Naive thymus-derived CD4-positive, alpha-beta T cell (primary cell): ENCODE measurements around the gene STARD8. TPM values are rescaled to one million over a fixed set of nuclear protein-coding genes. Genes with fewer than 3 reads are reported as not detected.

Source experiments
- ATAC-seq: fragments of 150-1000 bp; cut with Tn5 transposase; 2 replicates; pipeline ENCODE4 v1.10.0; 2021; ENCODE audit warnings: mild to moderate bottlenecking, moderate library complexity
- CTCF ChIA-PET: fragments of 350-600 bp; sonication (Branson Sonifier 250); formaldehyde crosslinking; loops from one replicate; lab custom pipeline; 2021; ENCODE audit warnings: antibody characterized with exemption; lab: Charles Lee
- POLR2A ChIA-PET: fragments of 350-600 bp; sonication (Branson Sonifier 250); formaldehyde crosslinking; loops from one replicate; lab custom pipeline; 2021; ENCODE audit warnings: antibody characterized with exemption, inconsistent platforms; lab: Charles Lee
- DNase-seq, 9 donors: peaks; one replicate each; pipeline versions ENCODE4 v3.0.0 to v3.0.0-alpha.2; 2020 to 2022; ENCODE audit warnings: mixed read lengths in 1 of 9
- H3K27ac ChIP-seq: one replicate; pipeline ENCODE4 v1.7.0; 2013; ENCODE audit warnings: mild to moderate bottlenecking, low read depth, low read length, moderate library complexity
- H3K27me3 ChIP-seq, 2 donors: one replicate each; pipeline ENCODE4 v1.7.0; 2013; ENCODE audit warnings: low read length in 2 of 2, mild to moderate bottlenecking in 2 of 2, moderate library complexity in 2 of 2; ENCODE audit not compliant: control insufficient read depth in 2 of 2, insufficient read depth in 2 of 2
- H3K36me3 ChIP-seq, 3 experiments: 1 replicate in 2 of 3; 2 replicates in 1 of 3; pipeline ENCODE4 v1.7.0; 2013; ENCODE audit warnings: low read length in 3 of 3, mild to moderate bottlenecking in 3 of 3, moderate library complexity in 1 of 3; ENCODE audit not compliant: insufficient read depth in 3 of 3, control insufficient read depth in 2 of 3
- H3K4me1 ChIP-seq, 2 donors: one replicate each; pipeline ENCODE4 v1.7.0; 2013; ENCODE audit warnings: low read length in 2 of 2, mild to moderate bottlenecking in 2 of 2, moderate library complexity in 1 of 2; ENCODE audit not compliant: control insufficient read depth in 2 of 2, insufficient read depth in 2 of 2
- H3K4me3 ChIP-seq: 2 replicates; pipeline ENCODE4 v1.7.0; 2013; ENCODE audit warnings: mild to moderate bottlenecking, low read length
- H3K9me3 ChIP-seq, 3 experiments: 1 replicate in 2 of 3; 2 replicates in 1 of 3; pipeline ENCODE4 v1.7.0; 2013; ENCODE audit warnings: low read length in 3 of 3; ENCODE audit not compliant: control insufficient read depth in 2 of 3
- H3K27ac Mint-ChIP-seq, 9 donors: one replicate each; pipeline ENCODE4 v1.8.0; 2020 to 2022; ENCODE audit warnings: mixed read lengths in 9 of 9, mild to moderate bottlenecking in 8 of 9, moderate library complexity in 5 of 9, inconsistent platforms in 2 of 9
- H3K27me3 Mint-ChIP-seq, 5 donors: one replicate each; pipeline ENCODE4 v1.8.0; 2021 to 2022; ENCODE audit warnings: mixed read lengths in 5 of 5, mild to moderate bottlenecking in 1 of 5
- H3K36me3 Mint-ChIP-seq, 5 donors: one replicate each; pipeline ENCODE4 v1.8.0; 2020 to 2022; ENCODE audit warnings: mixed read lengths in 5 of 5, mild to moderate bottlenecking in 3 of 5, inconsistent platforms in 1 of 5
- H3K4me1 Mint-ChIP-seq, 7 donors: one replicate each; pipeline ENCODE4 v1.8.0; 2020 to 2022; ENCODE audit warnings: mixed read lengths in 7 of 7, mild to moderate bottlenecking in 3 of 7, inconsistent platforms in 1 of 7
- H3K4me3 Mint-ChIP-seq, 10 donors: one replicate each; pipeline ENCODE4 v1.8.0; 2020 to 2022; ENCODE audit warnings: mild to moderate bottlenecking in 10 of 10, mixed read lengths in 10 of 10, moderate library complexity in 6 of 10, inconsistent platforms in 2 of 10
- H3K9me3 Mint-ChIP-seq, 11 donors: one replicate each; pipeline ENCODE4 v1.8.0; 2020 to 2022; ENCODE audit warnings: mixed read lengths in 11 of 11, mild to moderate bottlenecking in 4 of 11, inconsistent platforms in 1 of 11, moderate library complexity in 1 of 11
- intact Hi-C, 2 donors: fragments of 100-400 bp; cut with micrococcal nuclease; formaldehyde crosslinking; loops; one replicate each; pipeline ENCODE4 v1.15.1; 2023
- polyA plus RNA-seq, 2 donors: library from polyadenylated mRNA; unstranded; fragments of 300-500 nt; fragmentation: Illumina TruSeq; gene quantifications; one replicate each; pipeline ENCODE4 v1.2.3, GENCODE V29; 2021
- total RNA-seq, 6 experiments: library from RNA in 5 of 6; stranded (reverse) in 5 of 6; gene quantifications; 1 replicate in 5 of 6; 2 replicates in 1 of 6; pipeline ENCODE4 v1.2.3 and lab custom pipeline; 2021 to 2026

Gene STARD8
- total and polyA plus RNA-seq, 7 experiments from 2014 or later = 0.04 to 3.5 (median 0.62) TPM

DNA sequence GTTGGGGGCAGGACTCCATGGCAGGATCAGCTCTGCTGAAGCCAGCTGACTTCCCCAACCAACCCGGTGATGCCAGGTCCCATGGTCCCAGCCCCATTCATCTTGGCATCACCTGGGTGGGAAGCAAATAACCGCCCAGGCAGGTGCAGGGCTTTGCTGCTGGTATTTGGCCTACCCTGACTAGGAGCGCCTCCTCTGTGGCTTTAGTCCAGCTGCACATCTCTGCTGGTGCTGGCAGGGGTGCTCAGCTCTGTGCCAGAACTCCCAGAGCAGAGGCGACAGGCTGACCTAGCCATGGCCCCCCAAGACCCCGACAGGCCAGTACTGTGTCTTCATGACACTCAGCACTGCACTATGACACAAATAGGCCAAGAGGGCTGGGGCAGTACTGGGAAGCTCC lies 64.4 kb downstream of the STARD8 start:
- Mint-ChIP-seq H3K27ac (no peak overlapping the region), H3K36me3 (peaks cover 0 to 3% (median 0%) of the 10 kb centered on the region in 5 donors), H3K27me3 (no peaks in the 10 kb centered on the region), H3K4me1 (no peaks in the 10 kb centered on the region), H3K9me3 (no peaks in the 10 kb centered on the region), H3K4me3 (no peak overlapping the region)
- ChIA-PET POLR2A (no interaction called here), CTCF (no interaction called here)
- H3K9me3 ChIP-seq = no peaks in the 10 kb centered on the region
- intact Hi-C loops = loop anchor here in 1 of 2 donors (1.0 to 10.0 kb wide), 3 partner anchors 117 to 515 kb away; no protein-coding TSS in a partner anchor
- DNase-seq = no peak
- no peak overlapping the region for H3K4me3 ChIP-seq
- H3K36me3 ChIP-seq = no peaks in the 10 kb centered on the region
- no peaks in the 10 kb centered on the region for H3K27me3 ChIP-seq
- no peaks in the 10 kb centered on the region for H3K4me1 ChIP-seq
- ATAC-seq = no peak
- H3K27ac ChIP-seq = no peak overlapping the region

GRCh38 chrX:68714856-68715255 lies 67.4 kb downstream of the STARD8 start:
- H3K4me1 Mint-ChIP-seq = no peaks in the 10 kb centered on the region
- Histone ChIP-seq H3K27ac (no peak overlapping the region), H3K27me3 (no peaks in the 10 kb centered on the region), H3K4me3 (no peak overlapping the region), H3K36me3 (no peaks in the 10 kb centered on the region), H3K4me1 (no peaks in the 10 kb centered on the region), H3K9me3 (no peaks in the 10 kb centered on the region)
- ATAC-seq (no peak), DNase-seq (no peak)
- intact Hi-C loops = loop anchor here in 1 of 2 donors (10.0 kb wide), 1 partner anchor 120 kb away; no protein-coding TSS in a partner anchor
- ChIA-PET CTCF (no interaction called here), POLR2A (no interaction called here)
- H3K36me3 Mint-ChIP-seq = peaks cover 0 to 3% (median 0%) of the 10 kb centered on the region in 5 donors
- no peak overlapping the region for H3K4me3 Mint-ChIP-seq
- H3K27ac Mint-ChIP-seq = no peak overlapping the region
- no peaks in the 10 kb centered on the region for H3K27me3 Mint-ChIP-seq
- no peaks in the 10 kb centered on the region for H3K9me3 Mint-ChIP-seq

DNA sequence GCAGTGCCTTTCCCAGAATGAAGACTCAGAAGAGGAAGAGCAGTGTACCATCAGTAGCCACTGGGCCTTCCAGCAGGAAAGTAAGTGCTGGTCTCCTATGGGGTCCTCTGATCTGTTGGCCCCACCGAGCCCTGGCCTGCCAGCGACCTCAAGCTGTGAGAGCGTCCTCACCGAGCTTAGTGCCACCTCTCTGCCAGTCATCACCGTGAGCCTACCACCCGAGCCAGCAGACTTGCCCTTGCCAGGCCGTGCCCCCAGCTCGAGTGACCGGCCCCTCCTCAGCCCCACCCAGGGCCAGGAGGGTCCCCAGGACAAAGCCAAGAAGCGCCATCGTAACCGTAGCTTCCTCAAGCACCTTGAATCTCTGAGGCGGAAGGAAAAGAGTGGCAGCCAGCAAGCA lies 69.7 kb downstream of the STARD8 start:
- ATAC-seq (no peak), DNase-seq (no peak)
- H3K27me3 Mint-ChIP-seq = no peaks in the 10 kb centered on the region
- no peak overlapping the region for H3K4me3 ChIP-seq
- H3K27ac Mint-ChIP-seq = no peak overlapping the region
- H3K27ac ChIP-seq = no peak overlapping the region
- peaks cover 0 to 3% (median 0%) of the 10 kb centered on the region in 5 donors for H3K36me3 Mint-ChIP-seq
- H3K4me3 Mint-ChIP-seq = no peak overlapping the region
- H3K4me1 Mint-ChIP-seq = no peaks in the 10 kb centered on the region
- no peaks in the 10 kb centered on the region for H3K4me1 ChIP-seq
- H3K9me3 ChIP-seq = no peaks in the 10 kb centered on the region
- no peaks in the 10 kb centered on the region for H3K27me3 ChIP-seq
- H3K9me3 Mint-ChIP-seq = peaks cover 0 to 1% (median 0%) of the 10 kb centered on the region in 11 donors
- ChIA-PET CTCF (no interaction called here), POLR2A (no interaction called here)
- intact Hi-C loops = loop anchor here in 1 of 2 donors (10.0 kb wide), 1 partner anchor 122 kb away; no protein-coding TSS in a partner anchor
- H3K36me3 ChIP-seq = no peaks in the 10 kb centered on the region

DNA sequence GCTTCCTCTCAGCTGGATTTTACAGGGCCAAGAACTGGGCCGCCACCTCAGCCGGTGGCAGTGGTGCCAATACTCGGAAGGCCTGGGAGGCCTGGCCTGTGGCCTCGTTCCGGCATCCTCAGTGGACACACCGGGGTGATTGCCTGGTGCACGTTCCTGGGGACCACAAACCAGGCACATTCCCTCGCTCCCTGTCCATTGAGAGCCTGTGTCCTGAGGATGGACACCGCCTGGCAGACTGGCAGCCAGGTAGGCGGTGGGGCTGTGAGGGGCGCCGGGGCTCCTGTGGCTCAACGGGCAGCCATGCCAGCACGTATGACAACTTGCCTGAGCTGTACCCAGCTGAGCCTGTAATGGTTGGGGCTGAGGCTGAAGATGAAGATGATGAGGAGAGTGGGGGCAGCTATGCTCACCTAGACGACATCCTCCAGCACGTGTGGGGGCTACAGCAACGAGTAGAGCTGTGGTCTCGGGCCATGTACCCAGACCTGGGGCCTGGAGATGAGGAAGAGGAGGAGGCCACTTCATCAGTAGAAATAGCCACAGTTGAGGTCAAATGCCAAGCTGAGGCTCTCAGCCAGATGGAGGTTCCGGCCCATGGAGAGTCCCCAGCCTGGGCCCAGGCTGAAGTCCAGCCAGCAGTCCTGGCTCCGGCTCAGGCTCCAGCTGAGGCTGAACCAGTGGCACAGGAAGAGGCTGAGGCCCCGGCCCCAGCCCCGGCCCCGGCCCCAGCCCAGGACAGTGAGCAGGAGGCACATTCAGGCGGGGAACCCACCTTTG lies 70.4 kb downstream of the STARD8 start:
- DNase-seq (no peak), ATAC-seq (no peak)
- H3K4me1 ChIP-seq = no peaks in the 10 kb centered on the region
- no peak overlapping the region for H3K4me3 Mint-ChIP-seq
- H3K27ac ChIP-seq = no peak overlapping the region
- no peaks in the 10 kb centered on the region for H3K27me3 ChIP-seq
- H3K36me3 Mint-ChIP-seq = peaks cover 0 to 3% (median 0%) of the 10 kb centered on the region in 5 donors
- no peaks in the 10 kb centered on the region for H3K4me1 Mint-ChIP-seq
- POLR2A ChIA-PET = no interaction called here
- intact Hi-C loops = loop anchor here in 1 of 2 donors (10.0 kb wide), 1 partner anchor 123 kb away; no protein-coding TSS in a partner anchor
- CTCF ChIA-PET = no interaction called here
- no peak overlapping the region for H3K27ac Mint-ChIP-seq
- H3K27me3 Mint-ChIP-seq = no peaks in the 10 kb centered on the region
- H3K36me3 ChIP-seq = no peaks in the 10 kb centered on the region
- H3K4me3 ChIP-seq = no peak overlapping the region
- no peaks in the 10 kb centered on the region for H3K9me3 ChIP-seq
- H3K9me3 Mint-ChIP-seq = peaks cover 0 to 2% (median 0%) of the 10 kb centered on the region in 11 donors

DNA sequence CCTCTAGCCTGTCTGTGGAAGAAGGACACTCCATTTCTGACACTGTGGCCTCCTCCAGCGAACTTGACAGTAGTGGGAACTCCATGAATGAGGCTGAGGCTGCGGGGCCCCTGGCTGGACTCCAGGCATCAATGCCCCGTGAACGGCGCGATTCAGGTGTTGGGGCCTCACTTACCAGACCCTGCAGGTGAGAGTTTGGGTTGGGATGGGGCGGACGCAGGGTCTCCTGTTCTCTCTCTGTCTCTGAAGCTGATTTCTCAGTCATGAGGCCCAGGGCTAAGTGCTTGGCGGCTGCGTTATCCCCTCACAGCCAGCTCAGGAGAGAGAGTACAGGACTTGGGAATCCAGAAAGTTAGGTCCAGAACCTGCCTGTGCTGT lies 71.0 kb downstream of the STARD8 start:
- Mint-ChIP-seq H3K27ac (no peak overlapping the region), H3K4me1 (no peaks in the 10 kb centered on the region), H3K27me3 (no peaks in the 10 kb centered on the region), H3K36me3 (peaks cover 0 to 3% (median 0%) of the 10 kb centered on the region in 5 donors), H3K4me3 (no peak overlapping the region), H3K9me3 (peaks cover 0 to 2% (median 0%) of the 10 kb centered on the region in 11 donors)
- H3K4me3 ChIP-seq = no peak overlapping the region
- H3K27ac ChIP-seq = no peak overlapping the region
- no peak for DNase-seq
- ATAC-seq = no peak
- H3K27me3 ChIP-seq = no peaks in the 10 kb centered on the region
- CTCF ChIA-PET = no interaction called here
- no peaks in the 10 kb centered on the region for H3K36me3 ChIP-seq
- intact Hi-C loops = loop anchor here in 1 of 2 donors (10.0 kb wide), 1 partner anchor 124 kb away; no protein-coding TSS in a partner anchor
- H3K4me1 ChIP-seq = no peaks in the 10 kb centered on the region
- no peaks in the 10 kb centered on the region for H3K9me3 ChIP-seq
- POLR2A ChIA-PET = no interaction called here

- H3K9me3 Mint-ChIP-seq = peaks cover 0 to 2% (median 0%) of the 10 kb centered on the region in 11 donors
- H3K27me3 ChIP-seq = no peaks in the 10 kb centered on the region
- POLR2A ChIA-PET = no interaction called here
- H3K36me3 Mint-ChIP-seq = peaks cover 0 to 3% (median 0%) of the 10 kb centered on the region in 5 donors
- CTCF ChIA-PET = no interaction called here
- no peak overlapping the region for H3K27ac ChIP-seq
- H3K36me3 ChIP-seq = no peaks in the 10 kb centered on the region
- intact Hi-C loops = loop anchor here in 1 of 2 donors (10.0 kb wide), 1 partner anchor 125 kb away; no protein-coding TSS in a partner anchor
- no peak for ATAC-seq
- H3K4me3 ChIP-seq = no peak overlapping the region
- no peaks in the 10 kb centered on the region for H3K27me3 Mint-ChIP-seq
- H3K4me1 ChIP-seq = no peaks in the 10 kb centered on the region
- H3K4me1 Mint-ChIP-seq = no peaks in the 10 kb centered on the region
- no peak overlapping the region for H3K4me3 Mint-ChIP-seq
- no peak for DNase-seq
- no peaks in the 10 kb centered on the region for H3K9me3 ChIP-seq
- H3K27ac Mint-ChIP-seq = no peak overlapping the region
Observed at GRCh38 chrX:68719181-68719903, 71.9 kb downstream of the STARD8 start.
